HepG2 (cell line): Measurements from ENCODE around the gene KRT17. TPM values are rescaled to one million over a fixed set of nuclear protein-coding genes. Genes with fewer than 3 reads are reported as not detected.

Experiments
- ATAC-seq: fragments of 200-7000 bp; cut with Tn5 transposase; 3 replicates; pipeline ENCODE4 v1.9.1; 2020; ENCODE audit warnings: mild to moderate bottlenecking, moderate library complexity
- BruUV-seq: library from RNA; stranded (reverse); fragments of 400-500 nt; replicated peaks from 2 replicates; lab custom pipeline; 2021; lab: Mats Ljungman, UMichigan
- CTCF ChIA-PET: fragments of 300-600 bp; formaldehyde crosslinking; extraction: SDS; loops from one replicate; lab custom pipeline; 2021; ENCODE audit warnings: low total read pairs, inconsistent platforms, low intra/inter-chr PET ratio; lab: Yijun Ruan, JAX
- POLR2A ChIA-PET: fragments of 350-600 bp; sonication (Branson Sonifier 250); formaldehyde crosslinking; loops from one replicate; lab custom pipeline; 2020; ENCODE audit warnings: antibody characterized with exemption, inconsistent platforms; lab: Yijun Ruan, JAX
- DNase-seq: peaks from one replicate; pipeline ENCODE4 v3.0.0-alpha.2; 2015; ENCODE audit warnings: low spot score
- FAIRE-seq: peaks from 3 replicates; lab custom pipeline; 2011; peaks lifted over from hg19 to GRCh38; lab: Jason Lieb, UNC
- H2AFZ ChIP-seq: one replicate; pipeline ENCODE4 v1.6.1; 2011; ENCODE audit warnings: low read length, inconsistent platforms
- H3K27ac ChIP-seq: fragments of 300-600 bp; 3 replicates; pipeline ENCODE4 v1.8.0; 2011; ENCODE audit warnings: mixed run types, mild to moderate bottlenecking, mixed read lengths, low read length, inconsistent platforms; ENCODE audit not compliant: insufficient read depth; ENCODE audit errors: extremely low read length
- H3K27me3 ChIP-seq, 2 experiments: fragments of 200-600 bp in 1 of 2; 2 replicates in 1 of 2; 3 replicates in 1 of 2; pipeline versions ENCODE4 v1.6.0 to v1.8.0; 2011; ENCODE audit warnings: low read length in 2 of 2, mild to moderate bottlenecking in 2 of 2, moderate library complexity in 2 of 2, inconsistent platforms in 1 of 2; ENCODE audit not compliant: insufficient read depth in 2 of 2, control insufficient read depth in 1 of 2
- H3K36me3 ChIP-seq, 2 experiments: fragments of 200-600 bp in 1 of 2; replicated peaks in 1 of 2; 2 replicates in 1 of 2; 3 replicates in 1 of 2; pipeline versions ENCODE4 v1.5.1 to v1.8.0; 2011; ENCODE audit warnings: low read length in 2 of 2, inconsistent platforms in 1 of 2; ENCODE audit not compliant: insufficient read depth in 2 of 2, control insufficient read depth in 1 of 2
- H3K4me1 ChIP-seq: 2 replicates; pipeline ENCODE4 v1.5.1; 2012; ENCODE audit warnings: low read length, inconsistent platforms; ENCODE audit not compliant: insufficient read depth
- H3K4me2 ChIP-seq: 2 replicates; pipeline ENCODE4 v1.6.0; 2011; ENCODE audit warnings: low read depth, low read length, inconsistent platforms
- H3K4me3 ChIP-seq, 3 experiments: fragments of 200-600 bp in 1 of 3; sonication (generic), shearing (Covaris generic) in 1 of 3; replicated peaks in 1 of 3; 2 replicates each; pipeline ENCODE4 v1.5.1; 2011 to 2016; ENCODE audit warnings: low read length in 3 of 3, inconsistent platforms in 2 of 3, low read depth in 2 of 3, mild to moderate bottlenecking in 2 of 3, control low read depth in 1 of 3, mixed read lengths in 1 of 3; ENCODE audit not compliant: insufficient read depth in 1 of 3
- H3K79me2 ChIP-seq: one replicate; pipeline ENCODE4 v1.6.1; 2011; ENCODE audit warnings: low read length, inconsistent platforms; ENCODE audit not compliant: insufficient read depth
- H3K9ac ChIP-seq: 2 replicates; pipeline ENCODE4 v1.6.0; 2011; ENCODE audit warnings: mild to moderate bottlenecking, low read depth, low read length, inconsistent platforms; ENCODE audit not compliant: insufficient read depth
- H3K9me3 ChIP-seq: 2 replicates; pipeline ENCODE4 v1.5.1; 2012; ENCODE audit warnings: mild to moderate bottlenecking, low read length
- H4K20me1 ChIP-seq: 2 replicates; pipeline ENCODE4 v1.6.0; 2011; ENCODE audit warnings: inconsistent platforms, mild to moderate bottlenecking, low read length, moderate library complexity; ENCODE audit not compliant: insufficient read depth
- BRF2 ChIP-seq: sonication (generic); formaldehyde crosslinking; IDR thresholded peaks from 2 replicates; pipeline ENCODE4 v1.8.1; 2022; ENCODE audit warnings: mild to moderate bottlenecking, missing genetic modification reagents
- GABPA ChIP-seq, 2 experiments: IDR thresholded peaks; 2 replicates each; pipeline ENCODE4 v1.6.1; 2011 to 2016; ENCODE audit warnings: low read depth in 2 of 2, low read length in 1 of 2, missing biosample characterization in 1 of 2, missing genetic modification characterization in 1 of 2
- SMARCC2 ChIP-seq: fragments of 450-650 bp; IDR thresholded peaks from 2 replicates; pipeline ENCODE4 v1.6.1; 2017; ENCODE audit warnings: antibody characterized with exemption, mild to moderate bottlenecking
- TEAD3 ChIP-seq: optimal IDR thresholded peaks from 2 replicates; pipeline ENCODE3; 2016; ENCODE audit warnings: borderline replicate concordance
- ZFX ChIP-seq: sonication (generic); formaldehyde crosslinking; IDR thresholded peaks from 2 replicates; pipeline ENCODE4 v1.4.0; 2020; ENCODE audit warnings: mild to moderate bottlenecking, low read depth, missing genetic modification reagents, moderate library complexity
- WGBS: methylation state at CpG from one replicate; pipeline ENCODE4 v1.1.6; 2017; ENCODE audit warnings: low lambda C conversion rate; 5-methylcytosine and 5-hydroxymethylcytosine counted together
- in situ Hi-C: cut with HindIII; loops from 2 replicates; pipeline ENCODE4 v1.10.0; 2017; ENCODE audit warnings: low pct_unique_long_range_greater_than_20kb; ENCODE audit not compliant: extremely low pct_ligation_motif_present
- intact Hi-C: fragments of 100-400 bp; cut with micrococcal nuclease; formaldehyde crosslinking; loops from one replicate; pipeline ENCODE4 v1.10.0; 2022; ENCODE audit not compliant: unreplicated experiment
- polyA plus RNA-seq, 8 experiments: library from polyadenylated mRNA; depleted of rRNA in 3 of 8; stranded (reverse) in 7 of 8; unstranded in 1 of 8; fragments of >200 nt; fragmentation: Illumina TruSeq in 4 of 8; extraction: Trizol in 4 of 8; gene quantifications; 2 replicates each; pipeline versions ENCODE4 v1.2.1 to v1.2.3, GENCODE V29; 2011 to 2016; ENCODE audit warnings: low read depth in 4 of 8, missing spikeins in 1 of 8, mixed read lengths in 1 of 8; ENCODE audit not compliant: insufficient read depth in 1 of 8
- total RNA-seq, 5 experiments: library from RNA; depleted of rRNA; stranded (reverse); fragments of >200 nt; fragmentation: Illumina TruSeq; extraction: Trizol; gene quantifications; 2 replicates each; pipeline ENCODE4 v1.2.3, GENCODE V29; 2016; ENCODE audit warnings: low read depth in 1 of 5

Gene KRT17
- total and polyA plus RNA-seq, 2 of the 13 experiments (the other 11 are each of a cell fraction or from before 2014, with no cell fraction given): 0.38 to 0.82 TPM

- TF ChIP-seq ZFX (CRISPR knock-in tag) (no peak), BRF2 (CRISPR knock-in tag) (no peak), SMARCC2 (no peak), GABPA (IDR thresholded peaks at IDR 0.05; ENCODE audit: low read depth, low read length) (no peak), GABPA (CRISPR knock-in tag; IDR thresholded peaks at IDR 0.05; ENCODE audit: low read depth) (no peak)
Observed at GRCh38 chr17:41619036-41619926, 5.1 kb downstream of the KRT17 start (continued).

GRCh38 chr17:41618341-41619035 is 5.9 kb downstream of the KRT17 start:
- Histone ChIP-seq H3K9me3 (no peaks in the 10 kb centered on the region), H3K36me3 (no peaks in the 10 kb centered on the region), H4K20me1 (no peaks in the 10 kb centered on the region), H3K27me3 (peaks cover 13 to 48% of the 10 kb centered on the region in 2 experiments; a peak in 4 of 5 replicates), H3K79me2 (no peaks in the 10 kb centered on the region), H3K27ac (no peak overlapping the region), H3K4me1 (no peaks in the 10 kb centered on the region), H3K4me2 (no peak overlapping the region), H2AFZ (no peak overlapping the region), H3K4me3 (no peak overlapping the region), H3K9ac (no peak overlapping the region)
- 13% methylated on average over 12 of the region's 13 CpGs for WGBS
- intact Hi-C loops (no loop called here), in situ Hi-C loops (no loop called here)
- no peak for TF ChIP-seq TEAD3 (CRISPR knock-in tag)
- peak; percentile 13 for ATAC-seq
- BruUV-seq: no TSS peak
- no peak for DNase-seq
- ChIA-PET CTCF (no interaction called here), POLR2A (no interaction called here)
- FAIRE-seq: no peak
